ENCODE data around the gene CCDC27. TPM values are rescaled to one million over a fixed set of nuclear protein-coding genes. Genes with fewer than 3 reads are reported as not detected.

Gene CCDC27
- total and polyA plus RNA-seq, 2 of the 13 experiments (the other 11 are each of a cell fraction or from before 2014, with no cell fraction given), result not detected

GRCh38 chr1:3745590-3746381 lies 6.5 kb upstream of the CCDC27 start (continued):
- TF ChIP-seq ZNF609 (CRISPR knock-in tag; IDR thresholded peaks at IDR 0.05; ENCODE audit: borderline replicate concordance) (no peak), NKX3-1 (CRISPR knock-in tag; IDR thresholded peaks at IDR 0.05) (no peak)

- ChIA-PET POLR2A (no interaction called here), CTCF (ENCODE audit: low intra/inter-chr PET ratio, low total read pairs) (no interaction called here)
- no peaks in the 10 kb centered on the region for H4K20me1 ChIP-seq (ENCODE audit: insufficient read depth, low read length)
- H2AFZ ChIP-seq (ENCODE audit: low read length), result no peak overlapping the region
- peak overlapping the region; percentile 72 to 96 (median 84) for H3K4me3 ChIP-seq (replicated peaks in 1 of 3; ENCODE audit: insufficient read depth in 1 of 3, low read depth in 2 of 3, low read length in 3 of 3)
- intact Hi-C loops (cut with micrococcal nuclease; ENCODE audit: unreplicated experiment) (no loop called here), in situ Hi-C loops (cut with HindIII; ENCODE audit: extremely low pct_ligation_motif_present, low pct_unique_long_range_greater_than_20kb) (no loop called here)
- H3K9ac ChIP-seq (ENCODE audit: insufficient read depth, low read depth, low read length), result peak overlapping the region; percentile 78
- DNase-seq (ENCODE audit: low spot score) (no peak), ATAC-seq (peak; percentile 35), FAIRE-seq (no peak)
- H3K79me2 ChIP-seq (ENCODE audit: insufficient read depth, low read length), result peaks cover 6% of the 10 kb centered on the region
- H3K27ac ChIP-seq (ENCODE audit: extremely low read length, insufficient read depth, low read length), result no peak overlapping the region
- H3K9me3 ChIP-seq (ENCODE audit: low read length), result no peaks in the 10 kb centered on the region
- BruUV-seq (replicated peaks), result no TSS peak
- peaks cover 3 to 18% of the 10 kb centered on the region in 2 experiments; a peak in 4 of 5 replicates for H3K36me3 ChIP-seq (replicated peaks in 1 of 2; ENCODE audit: control insufficient read depth in 1 of 2, insufficient read depth in 2 of 2, low read length in 2 of 2)
- 56% methylated on average over 5 of the region's 35 CpGs for WGBS (ENCODE audit: low lambda C conversion rate)
- H3K27me3 ChIP-seq (ENCODE audit: control insufficient read depth in 1 of 2, insufficient read depth in 2 of 2, low read length in 2 of 2), result peaks cover 3 to 8% of the 10 kb centered on the region in 2 experiments; a peak in 3 of 5 replicates
- H3K4me2 ChIP-seq (ENCODE audit: low read depth, low read length), result peak overlapping the region; percentile 85
- peaks cover 31% of the 10 kb centered on the region for H3K4me1 ChIP-seq (ENCODE audit: insufficient read depth, low read length)
- no peak for TF ChIP-seq THAP9 (CRISPR knock-in tag; IDR thresholded peaks at IDR 0.05; ENCODE audit: borderline replicate concordance)
- no peak for TF ChIP-seq MIER2 (CRISPR knock-in tag; IDR thresholded peaks at IDR 0.05)
- TF ChIP-seq RBFOX2 (IDR thresholded peaks at IDR 0.05; ENCODE audit: low read depth, low read length), result no peak
- 0 out of 2 replicates have a peak, but pooled peaks have one; percentile 17 for TF ChIP-seq ZSCAN31 (CRISPR knock-in tag; IDR thresholded peaks at IDR 0.05; ENCODE audit: low read depth)
- 0 out of 2 replicates have a peak, but pooled peaks have one; percentile 21 for TF ChIP-seq ZNF589 (CRISPR knock-in tag; conservative IDR thresholded peaks at IDR 0.05)
- TF ChIP-seq ZFP91 (CRISPR knock-in tag; IDR thresholded peaks at IDR 0.05; ENCODE audit: borderline replicate concordance), result 0 out of 2 replicates have a peak, but pooled peaks have one; percentile 47
- TF ChIP-seq, protein P1, sequence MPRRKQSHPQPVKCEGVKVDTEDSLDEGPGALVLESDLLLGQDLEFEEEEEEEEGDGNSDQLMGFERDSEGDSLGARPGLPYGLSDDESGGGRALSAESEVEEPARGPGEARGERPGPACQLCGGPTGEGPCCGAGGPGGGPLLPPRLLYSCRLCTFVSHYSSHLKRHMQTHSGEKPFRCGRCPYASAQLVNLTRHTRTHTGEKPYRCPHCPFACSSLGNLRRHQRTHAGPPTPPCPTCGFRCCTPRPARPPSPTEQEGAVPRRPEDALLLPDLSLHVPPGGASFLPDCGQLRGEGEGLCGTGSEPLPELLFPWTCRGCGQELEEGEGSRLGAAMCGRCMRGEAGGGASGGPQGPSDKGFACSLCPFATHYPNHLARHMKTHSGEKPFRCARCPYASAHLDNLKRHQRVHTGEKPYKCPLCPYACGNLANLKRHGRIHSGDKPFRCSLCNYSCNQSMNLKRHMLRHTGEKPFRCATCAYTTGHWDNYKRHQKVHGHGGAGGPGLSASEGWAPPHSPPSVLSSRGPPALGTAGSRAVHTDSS (CRISPR knock-in tag; conservative IDR thresholded peaks at IDR 0.05), result no peak
These were observed 5.8 kb upstream of the CCDC27 start for GRCh38 chr1:3746389-3746829.
